ES-I3 (cell line): ENCODE results near the gene DAPK1.

Source experiments
- H3K36me3 ChIP-seq: 2 replicates; pipeline ENCODE4 v1.6.1; 2013; ENCODE audit warnings: mild to moderate bottlenecking, low read length, control low read depth, moderate library complexity; ENCODE audit not compliant: insufficient read depth
- H3K4me1 ChIP-seq: 2 replicates; pipeline ENCODE4 v1.6.1; 2013; ENCODE audit warnings: mild to moderate bottlenecking, control low read depth, low read length; ENCODE audit not compliant: insufficient read depth
- H3K9ac ChIP-seq: 2 replicates; pipeline ENCODE4 v1.6.1; 2013; ENCODE audit warnings: low read depth, mild to moderate bottlenecking, low read length, moderate library complexity
- H3K9me3 ChIP-seq: 2 replicates; pipeline ENCODE4 v1.6.1; 2013; ENCODE audit warnings: mild to moderate bottlenecking, low read length, moderate library complexity; ENCODE audit not compliant: control insufficient read depth, insufficient read depth

DAPK1 gene

GRCh38 chr9:87648606-87649005 lies 150.9 kb downstream of the DAPK1 start:
- no peak overlapping the region for H3K9ac ChIP-seq
- peaks cover 21% of the 10 kb centered on the region for H3K36me3 ChIP-seq
- no peaks in the 10 kb centered on the region for H3K9me3 ChIP-seq
- H3K4me1 ChIP-seq: 0 out of 2 replicates have a peak, but pooled peaks cover 6% of the 10 kb centered on the region

- no peaks in the 10 kb centered on the region for H3K9me3 ChIP-seq
- H3K9ac ChIP-seq: no peak overlapping the region
- H3K4me1 ChIP-seq: no peaks in the 10 kb centered on the region
- H3K36me3 ChIP-seq: peaks cover 21% of the 10 kb centered on the region
Measured at GRCh38 chr9:87650611-87651295, 153.1 kb downstream of the DAPK1 start.

DNA sequence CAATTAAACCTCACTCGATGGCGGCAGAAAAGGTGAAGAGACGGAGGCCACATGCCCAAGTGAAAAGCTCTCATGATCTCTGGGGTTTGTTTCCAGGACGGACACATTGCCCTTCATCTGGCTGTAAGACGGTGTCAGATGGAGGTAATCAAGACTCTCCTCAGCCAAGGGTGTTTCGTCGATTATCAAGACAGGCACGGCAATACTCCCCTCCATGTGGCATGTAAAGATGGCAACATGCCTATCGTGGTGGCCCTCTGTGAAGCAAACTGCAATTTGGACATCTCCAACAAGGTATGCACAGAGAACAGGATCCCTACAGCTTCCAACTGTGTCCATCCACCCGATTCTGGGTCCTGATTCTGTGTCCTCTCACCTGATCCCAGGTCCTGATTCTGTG lies 153.8 kb downstream of the DAPK1 start:
- H3K36me3 ChIP-seq: peaks cover 19% of the 10 kb centered on the region
- H3K4me1 ChIP-seq: peaks cover 4% of the 10 kb centered on the region; the same call in 1 of the 2 replicates
- H3K9ac ChIP-seq: no peak overlapping the region
- H3K9me3 ChIP-seq: no peaks in the 10 kb centered on the region

DNA sequence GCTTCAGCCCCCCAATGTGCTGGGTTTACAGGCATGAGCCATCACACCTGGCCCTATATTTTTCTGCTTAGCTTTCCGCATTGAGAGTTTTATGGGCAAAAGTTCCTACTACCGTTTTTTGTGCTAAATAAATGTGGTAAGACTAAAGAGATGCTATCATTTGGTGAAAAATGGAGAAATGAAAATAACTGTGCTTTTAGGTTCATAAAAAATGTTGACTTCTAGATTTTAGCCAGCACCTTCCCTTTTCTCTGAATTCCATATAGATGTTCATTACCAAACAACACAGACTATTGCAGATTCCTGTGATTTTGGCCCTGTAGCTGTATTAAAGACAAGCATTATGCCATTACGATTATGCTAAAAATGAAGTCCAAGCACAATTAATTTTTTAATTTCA lies 156.3 kb downstream of the DAPK1 start:
- no peak overlapping the region for H3K9ac ChIP-seq
- H3K36me3 ChIP-seq: peaks cover 15% of the 10 kb centered on the region
- peaks cover 9% of the 10 kb centered on the region; the same call in 1 of the 2 replicates for H3K4me1 ChIP-seq
- H3K9me3 ChIP-seq: no peaks in the 10 kb centered on the region

DNA sequence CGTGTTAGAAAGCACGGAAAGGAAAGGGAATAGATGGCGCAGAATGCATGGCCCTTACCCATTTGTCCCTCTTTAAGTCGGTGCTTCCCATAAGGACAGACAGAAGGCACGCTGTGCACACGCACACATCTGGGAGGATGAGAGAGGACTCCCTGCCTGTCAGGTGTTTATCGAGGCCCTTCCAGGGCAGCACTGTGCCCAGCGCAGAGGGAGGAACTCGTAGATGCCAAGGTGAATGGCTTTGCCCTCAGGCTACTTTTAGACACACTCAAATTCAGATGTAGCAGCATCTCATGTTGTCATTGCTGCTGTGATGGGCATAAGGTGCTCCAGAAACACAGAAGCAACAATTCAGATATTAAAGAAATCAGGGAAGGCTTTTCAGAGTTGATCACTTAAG lies 158.1 kb downstream of the DAPK1 start:
- H3K9me3 ChIP-seq: no peaks in the 10 kb centered on the region
- no peak overlapping the region for H3K9ac ChIP-seq
- peaks cover 9% of the 10 kb centered on the region; the same call in 1 of the 2 replicates for H3K4me1 ChIP-seq
- H3K36me3 ChIP-seq: peaks cover 7% of the 10 kb centered on the region

DNA sequence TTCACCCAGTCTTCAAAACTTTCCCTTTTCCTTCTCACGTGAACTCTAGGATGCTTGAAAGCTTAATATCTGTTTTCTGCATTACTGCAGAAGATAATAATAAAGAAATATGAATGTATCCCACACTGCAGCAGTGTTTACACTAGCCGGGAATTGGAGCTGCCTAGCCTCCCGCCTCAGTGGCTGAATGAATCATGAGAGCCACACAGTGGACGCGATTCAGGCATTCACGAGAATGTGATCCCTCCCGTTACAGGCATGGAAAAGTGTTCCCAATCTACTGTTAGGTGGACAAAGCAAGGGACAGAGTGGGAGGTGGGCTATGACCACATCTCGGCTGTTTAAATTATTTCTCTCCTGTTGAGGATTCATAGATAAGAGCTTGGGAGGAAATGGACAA lies 158.8 kb downstream of the DAPK1 start:
- Histone ChIP-seq H3K9me3 (no peaks in the 10 kb centered on the region), H3K4me1 (peaks cover 9% of the 10 kb centered on the region; the same call in 1 of the 2 replicates), H3K9ac (no peak overlapping the region), H3K36me3 (peaks cover 7% of the 10 kb centered on the region)

GRCh38 chr9:87657190-87657589 lies 159.5 kb downstream of the DAPK1 start:
- H3K36me3 ChIP-seq: peaks cover 7% of the 10 kb centered on the region
- no peaks in the 10 kb centered on the region for H3K9me3 ChIP-seq
- peaks cover 12% of the 10 kb centered on the region for H3K4me1 ChIP-seq
- H3K9ac ChIP-seq: no peak overlapping the region

DNA sequence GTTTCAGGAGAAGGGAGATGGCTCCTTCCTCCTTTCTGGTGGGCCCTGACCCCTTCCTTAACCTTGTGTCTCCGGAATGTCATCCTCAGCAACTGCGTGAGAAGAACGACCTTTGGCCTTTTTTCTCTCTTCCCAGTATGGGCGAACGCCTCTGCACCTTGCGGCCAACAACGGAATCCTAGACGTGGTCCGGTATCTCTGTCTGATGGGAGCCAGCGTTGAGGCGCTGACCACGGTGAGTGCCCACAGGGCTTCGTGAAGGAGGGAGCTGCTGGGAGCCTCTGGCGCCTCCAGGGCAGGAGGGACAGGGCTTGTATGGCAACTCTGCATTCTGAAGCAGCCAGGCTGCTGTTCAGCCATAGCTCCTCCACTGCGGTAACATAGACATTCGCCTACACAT lies 160.2 kb downstream of the DAPK1 start:
- Histone ChIP-seq H3K36me3 (peaks cover 7% of the 10 kb centered on the region), H3K4me1 (peaks cover 14% of the 10 kb centered on the region), H3K9me3 (no peaks in the 10 kb centered on the region), H3K9ac (no peak overlapping the region)

DNA sequence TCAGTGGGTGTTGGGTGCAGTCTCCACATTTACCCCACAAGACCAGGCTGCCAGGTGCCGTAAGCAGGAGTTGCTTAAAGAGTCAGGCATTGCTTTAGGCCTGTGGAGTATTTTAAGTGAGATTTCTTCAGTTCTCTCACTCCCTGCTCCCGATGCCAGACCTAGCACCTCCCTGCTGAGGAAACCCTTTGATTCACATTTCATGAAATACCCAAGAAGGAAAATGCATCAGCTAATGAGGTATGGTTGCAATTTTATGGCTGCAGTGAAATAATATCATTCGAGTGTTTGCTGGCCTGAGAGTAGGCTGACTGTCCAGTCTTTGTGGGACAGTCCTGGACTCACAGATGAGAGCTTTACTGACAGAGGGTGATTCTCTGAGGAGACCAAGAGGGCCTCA lies 160.8 kb downstream of the DAPK1 start:
- H3K4me1 ChIP-seq: peaks cover 14% of the 10 kb centered on the region
- no peaks in the 10 kb centered on the region for H3K9me3 ChIP-seq
- no peak overlapping the region for H3K9ac ChIP-seq
- peaks cover 7% of the 10 kb centered on the region for H3K36me3 ChIP-seq

- no peak overlapping the region for H3K9ac ChIP-seq
- H3K36me3 ChIP-seq: peaks cover 4% of the 10 kb centered on the region
- peaks cover 14% of the 10 kb centered on the region for H3K4me1 ChIP-seq
- no peaks in the 10 kb centered on the region for H3K9me3 ChIP-seq
Measured at GRCh38 chr9:87659534-87660419, 162.1 kb downstream of the DAPK1 start.

DNA sequence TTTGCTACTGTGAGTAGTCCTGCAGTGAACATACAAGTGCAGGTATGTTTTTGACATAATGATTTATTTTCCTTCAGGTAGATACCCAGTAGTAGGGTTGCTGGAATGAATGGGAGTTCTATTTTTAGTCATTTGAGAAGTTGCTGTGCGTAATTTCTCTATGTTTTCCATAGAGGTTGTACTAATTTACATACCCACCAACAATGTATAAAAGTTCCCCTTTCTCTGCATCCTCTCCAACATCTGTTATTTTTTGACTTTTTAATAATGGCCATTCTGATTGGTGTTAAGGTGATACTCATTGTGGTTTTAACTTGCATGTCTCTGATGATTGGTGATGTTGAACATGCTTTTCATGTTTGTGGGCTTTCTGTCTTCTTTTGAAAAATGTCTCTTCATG lies 163.6 kb downstream of the DAPK1 start:
- no peak overlapping the region for H3K9ac ChIP-seq
- peaks cover 12% of the 10 kb centered on the region for H3K4me1 ChIP-seq
- H3K9me3 ChIP-seq: peaks cover 10% of the 10 kb centered on the region
- H3K36me3 ChIP-seq: peaks cover 9% of the 10 kb centered on the region

GRCh38 chr9:87662808-87663528 lies 165.3 kb downstream of the DAPK1 start:
- Histone ChIP-seq H3K4me1 (peaks cover 5% of the 10 kb centered on the region), H3K9me3 (peaks cover 18% of the 10 kb centered on the region), H3K9ac (no peak overlapping the region), H3K36me3 (peaks cover 9% of the 10 kb centered on the region)

DNA sequence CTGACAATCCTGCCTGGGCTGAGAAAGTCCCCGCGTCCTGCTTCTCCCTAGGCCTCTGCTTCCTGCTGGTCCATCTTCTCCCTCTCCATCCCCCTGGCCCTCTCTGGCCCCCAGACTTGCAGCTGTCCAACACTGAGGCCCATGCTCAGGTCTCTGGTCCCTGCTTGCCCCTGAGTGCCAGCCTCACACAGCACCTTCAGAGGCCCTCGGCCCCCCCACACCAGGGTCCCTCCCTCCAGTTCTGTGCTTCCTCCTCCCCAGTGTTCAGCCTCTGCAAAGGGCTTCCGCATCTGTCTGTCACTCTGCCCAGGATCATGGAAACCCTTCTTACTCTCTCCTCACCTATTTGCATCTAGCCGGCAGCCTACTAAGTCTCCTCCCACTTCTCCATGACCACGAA lies 165.9 kb downstream of the DAPK1 start:
- Histone ChIP-seq H3K9ac (no peak overlapping the region), H3K9me3 (peaks cover 18% of the 10 kb centered on the region), H3K36me3 (peaks cover 7% of the 10 kb centered on the region), H3K4me1 (peaks cover 5% of the 10 kb centered on the region)
